ENCODE results near the gene PODN.

PODN gene

DNA sequence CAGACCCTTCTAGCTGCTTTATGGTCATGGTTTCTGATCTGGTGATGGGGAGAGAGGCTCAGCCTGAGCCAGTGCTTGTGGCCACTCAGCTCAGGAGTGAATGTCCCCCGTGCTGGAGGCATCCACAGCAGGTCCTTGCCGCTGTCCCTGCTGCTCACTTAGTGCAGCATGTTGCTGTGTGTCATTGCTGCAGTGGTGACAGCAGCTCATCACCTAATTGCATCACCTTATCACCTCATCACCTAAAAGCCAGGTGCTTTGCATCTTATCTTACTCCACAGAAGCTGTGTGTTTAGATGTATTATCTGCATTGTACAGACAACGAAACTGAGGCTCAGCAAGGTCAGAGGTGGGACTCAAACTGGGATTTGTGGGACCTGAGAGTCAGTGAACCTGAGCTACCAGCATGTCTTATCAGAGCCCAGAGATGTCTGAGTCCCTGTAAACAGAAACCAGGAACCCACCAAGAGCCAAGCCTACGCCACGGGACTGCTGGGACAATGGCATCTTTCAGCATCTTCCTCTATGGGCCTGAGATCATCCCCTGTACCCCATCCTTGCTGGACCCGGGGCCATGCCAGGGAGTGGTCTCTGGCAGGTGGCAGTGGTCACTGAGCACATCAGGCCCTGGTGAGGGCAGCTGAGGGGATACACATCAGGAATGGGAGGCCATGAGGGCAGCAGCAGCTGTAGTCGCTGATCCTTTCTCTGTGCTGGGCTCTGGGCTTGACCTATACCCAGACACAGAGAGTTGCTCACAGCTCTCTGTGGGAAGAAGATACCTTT lies 6.5 kb downstream of the PODN start:
- TF ChIP-seq, protein P1, sequence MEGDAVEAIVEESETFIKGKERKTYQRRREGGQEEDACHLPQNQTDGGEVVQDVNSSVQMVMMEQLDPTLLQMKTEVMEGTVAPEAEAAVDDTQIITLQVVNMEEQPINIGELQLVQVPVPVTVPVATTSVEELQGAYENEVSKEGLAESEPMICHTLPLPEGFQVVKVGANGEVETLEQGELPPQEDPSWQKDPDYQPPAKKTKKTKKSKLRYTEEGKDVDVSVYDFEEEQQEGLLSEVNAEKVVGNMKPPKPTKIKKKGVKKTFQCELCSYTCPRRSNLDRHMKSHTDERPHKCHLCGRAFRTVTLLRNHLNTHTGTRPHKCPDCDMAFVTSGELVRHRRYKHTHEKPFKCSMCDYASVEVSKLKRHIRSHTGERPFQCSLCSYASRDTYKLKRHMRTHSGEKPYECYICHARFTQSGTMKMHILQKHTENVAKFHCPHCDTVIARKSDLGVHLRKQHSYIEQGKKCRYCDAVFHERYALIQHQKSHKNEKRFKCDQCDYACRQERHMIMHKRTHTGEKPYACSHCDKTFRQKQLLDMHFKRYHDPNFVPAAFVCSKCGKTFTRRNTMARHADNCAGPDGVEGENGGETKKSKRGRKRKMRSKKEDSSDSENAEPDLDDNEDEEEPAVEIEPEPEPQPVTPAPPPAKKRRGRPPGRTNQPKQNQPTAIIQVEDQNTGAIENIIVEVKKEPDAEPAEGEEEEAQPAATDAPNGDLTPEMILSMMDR (IDR thresholded peaks at IDR 0.05; ENCODE audit: control insufficient read depth, extremely low read depth, insufficient read depth) = no peak
- DNase-seq (ENCODE audit: low read depth) = no peak
- H3K4me3 ChIP-seq (ENCODE audit: low read depth, low read length) = no peak overlapping the region

DNA sequence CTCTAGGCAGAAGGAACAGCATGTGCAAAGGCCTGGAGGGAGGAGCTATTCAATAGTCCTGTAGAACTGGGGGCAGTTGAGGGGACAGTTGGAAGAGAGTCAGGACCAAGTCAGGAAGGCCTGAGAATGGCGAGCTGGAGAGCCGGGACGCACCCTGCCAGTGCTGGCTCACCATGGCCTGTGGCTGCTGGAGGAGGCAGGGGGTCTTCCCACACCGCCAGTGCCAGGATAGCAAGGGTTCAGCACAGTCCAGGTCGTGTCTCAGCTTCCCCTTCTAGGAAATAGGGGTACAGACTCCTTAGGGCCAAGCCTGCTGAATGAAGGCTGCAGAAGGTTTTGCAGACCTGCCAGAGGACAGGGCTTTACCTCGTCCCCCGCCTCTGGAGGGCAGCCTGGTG lies 7.3 kb downstream of the PODN start:
- no peak overlapping the region for H3K4me3 ChIP-seq (ENCODE audit: low read depth, low read length)
- DNase-seq (ENCODE audit: low read depth) = no peak
- TF ChIP-seq, protein P1 (IDR thresholded peaks at IDR 0.05; ENCODE audit: control insufficient read depth, extremely low read depth, insufficient read depth) = no peak

DNA sequence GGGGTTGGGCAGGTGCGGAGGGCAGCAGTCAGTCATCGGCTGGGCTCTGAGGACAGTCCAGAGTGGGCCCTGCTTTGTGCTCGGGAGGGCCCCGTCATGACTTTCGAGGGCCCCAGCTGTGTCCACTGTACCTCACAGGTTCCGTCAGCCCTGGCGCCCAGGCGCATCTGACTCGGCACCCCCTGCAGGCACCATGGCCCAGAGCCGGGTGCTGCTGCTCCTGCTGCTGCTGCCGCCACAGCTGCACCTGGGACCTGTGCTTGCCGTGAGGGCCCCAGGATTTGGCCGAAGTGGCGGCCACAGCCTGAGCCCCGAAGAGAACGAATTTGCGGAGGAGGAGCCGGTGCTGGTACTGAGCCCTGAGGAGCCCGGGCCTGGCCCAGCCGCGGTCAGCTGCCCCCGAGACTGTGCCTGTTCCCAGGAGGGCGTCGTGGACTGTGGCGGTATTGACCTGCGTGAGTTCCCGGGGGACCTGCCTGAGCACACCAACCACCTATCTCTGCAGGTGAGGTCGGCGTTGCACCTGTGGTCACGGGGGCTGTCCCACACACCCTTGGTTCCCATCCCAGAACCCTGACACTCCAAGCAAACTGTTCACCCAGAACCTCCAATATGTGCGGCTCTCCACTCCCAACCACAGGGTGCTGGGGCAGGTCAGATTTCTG lies 7.8 kb downstream of the PODN start:
- TF ChIP-seq, protein P1 (IDR thresholded peaks at IDR 0.05; ENCODE audit: control insufficient read depth, extremely low read depth, insufficient read depth) = no peak
- no peak for DNase-seq (ENCODE audit: low read depth)
- no peak overlapping the region for H3K4me3 ChIP-seq (ENCODE audit: low read depth, low read length)

DNA sequence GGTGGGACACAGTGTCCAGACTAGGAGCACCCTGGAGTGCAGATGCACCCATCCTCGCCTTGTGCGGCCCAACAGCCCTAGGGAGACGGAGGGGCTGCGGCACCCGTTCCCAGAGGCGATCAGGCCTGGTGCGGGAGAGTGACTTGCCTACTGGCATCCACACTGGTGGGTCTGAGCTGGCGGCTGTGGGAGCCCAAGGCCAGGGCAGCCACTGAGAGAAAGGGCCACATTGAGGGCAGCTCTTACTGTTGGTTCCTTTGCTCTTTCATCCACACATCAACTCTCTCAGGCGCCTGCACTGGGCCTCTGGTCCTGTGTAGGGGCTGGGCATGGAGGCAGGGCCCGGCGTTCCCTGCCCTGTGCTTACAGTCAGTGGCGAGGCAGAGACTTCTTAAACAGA lies 8.6 kb downstream of the PODN start:
- no peak overlapping the region for H3K4me3 ChIP-seq (ENCODE audit: low read depth, low read length)
- TF ChIP-seq, protein P1 (IDR thresholded peaks at IDR 0.05; ENCODE audit: control insufficient read depth, extremely low read depth, insufficient read depth) = no peak
- no peak for DNase-seq (ENCODE audit: low read depth)

DNA sequence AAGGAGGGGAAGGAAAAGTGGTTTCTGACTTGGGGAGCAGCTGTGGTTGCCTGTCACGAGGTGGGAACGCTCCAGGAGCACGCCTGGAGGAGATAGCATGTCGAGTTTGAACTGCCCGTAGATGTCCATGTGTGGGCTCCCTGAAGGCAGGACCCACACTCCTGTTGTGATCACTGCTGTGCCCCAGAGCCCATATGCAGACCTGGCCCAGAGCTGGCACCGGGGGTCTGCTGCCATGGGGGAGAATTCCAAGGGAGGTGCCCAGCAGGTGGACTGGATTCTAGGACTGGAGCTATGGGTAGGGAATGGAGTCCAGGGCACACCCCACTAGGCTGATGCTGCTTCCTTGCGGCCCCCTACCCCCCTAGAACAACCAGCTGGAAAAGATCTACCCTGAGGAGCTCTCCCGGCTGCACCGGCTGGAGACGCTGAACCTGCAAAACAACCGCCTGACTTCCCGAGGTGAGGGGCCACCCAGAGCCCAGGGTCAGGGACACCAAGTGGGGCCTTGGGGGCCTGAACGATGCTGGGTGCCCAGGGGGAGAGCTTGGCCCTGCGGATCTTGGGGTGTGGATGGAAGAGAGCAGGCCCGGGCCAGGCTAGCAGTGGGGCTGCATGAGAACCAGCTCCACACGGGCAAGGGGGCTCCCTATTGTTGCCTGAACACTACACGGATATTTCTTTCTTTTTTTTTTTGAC lies 9.3 kb downstream of the PODN start:
- no peak overlapping the region for H3K4me3 ChIP-seq (ENCODE audit: low read depth, low read length)
- no peak for DNase-seq (ENCODE audit: low read depth)
- TF ChIP-seq, protein P1 (IDR thresholded peaks at IDR 0.05; ENCODE audit: control insufficient read depth, extremely low read depth, insufficient read depth) = no peak

DNA sequence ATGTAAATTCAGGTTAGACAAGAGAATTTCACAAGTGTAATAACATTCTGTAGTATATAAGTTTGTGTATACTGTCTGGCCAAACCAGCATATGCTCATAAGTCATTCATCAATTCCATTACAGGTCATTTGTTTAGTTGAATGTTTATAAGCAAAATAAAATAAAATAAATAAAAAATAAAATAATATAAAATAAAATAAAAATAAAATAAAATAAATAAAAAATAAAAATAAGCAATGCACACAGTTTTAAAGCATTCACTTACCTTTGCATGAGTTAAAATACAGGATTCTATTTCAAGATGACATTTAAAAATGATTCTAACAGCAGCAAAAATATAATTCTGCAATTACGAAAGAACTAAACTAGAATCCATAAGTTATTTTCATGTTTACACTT lies 9.9 kb downstream of the PODN start:
- TF ChIP-seq, protein P1 (IDR thresholded peaks at IDR 0.05; ENCODE audit: control insufficient read depth, extremely low read depth, insufficient read depth) = no peak
- H3K4me3 ChIP-seq (ENCODE audit: low read depth, low read length) = no peak overlapping the region
- DNase-seq (ENCODE audit: low read depth) = no peak

Data from LNCaP clone FGC (cell line).